ENCODE results near the gene PYGB.
A peak's percentile ranks its signal among the peaks of the same experiment; 100 is the strongest.

Gene PYGB

GRCh38 chr20:25271486-25272222, 23.8 kb downstream of the PYGB start:
- no peak for DNase-seq

GRCh38 chr20:25272223-25273000, 24.5 kb downstream of the PYGB start:
- DNase-seq = no peak

- no peak for DNase-seq
These were observed 25.2 kb downstream of the PYGB start for GRCh38 chr20:25273046-25273445.

GRCh38 chr20:25273541-25274358, 25.9 kb downstream of the PYGB start:
- no peak for DNase-seq

GRCh38 chr20:25274481-25274880, 26.6 kb downstream of the PYGB start:
- no peak for DNase-seq

GRCh38 chr20:25274891-25275812, 27.3 kb downstream of the PYGB start:
- DNase-seq = no peak

- DNase-seq = no peak
These were observed 28.1 kb downstream of the PYGB start for GRCh38 chr20:25275813-25276532.

GRCh38 chr20:25276533-25277050, 28.7 kb downstream of the PYGB start:
- no peak for DNase-seq

GRCh38 chr20:25277051-25277801, 29.3 kb downstream of the PYGB start:
- DNase-seq = no peak

GRCh38 chr20:25277941-25278521, 30.1 kb downstream of the PYGB start:
- DNase-seq = no peak

GRCh38 chr20:25278636-25279361, 30.9 kb downstream of the PYGB start:
- no peak for DNase-seq

- no peak for DNase-seq
These were observed 31.5 kb downstream of the PYGB start for GRCh38 chr20:25279403-25279802.

GRCh38 chr20:25280051-25280573, 32.2 kb downstream of the PYGB start:
- DNase-seq = peak; percentile 80

- no peak for DNase-seq
These were observed 33.0 kb downstream of the PYGB start for GRCh38 chr20:25280574-25281535.

- peak; percentile 27 for DNase-seq
These were observed 33.7 kb downstream of the PYGB start for GRCh38 chr20:25281541-25281991.

- DNase-seq = no peak
These were observed 34.3 kb downstream of the PYGB start for GRCh38 chr20:25282034-25282781.

- DNase-seq = no peak
These were observed 34.9 kb downstream of the PYGB start for GRCh38 chr20:25282796-25283195.

Measured in NCI-H1105 (cell line).